ENCODE results near the gene ST7L.

- TF ChIP-seq CTCF (IDR thresholded peaks at IDR 0.05; ENCODE audit: low read depth, low read length) (no peak), EZH2phosphoT487 (IDR thresholded peaks at IDR 0.05; ENCODE audit: low read depth) (no peak)
Observed at GRCh38 chr1:112620377-112620695, 1.4 kb upstream of the ST7L start.
